ENCODE results near the gene PGA5. TPM values are rescaled to one million over a fixed set of nuclear protein-coding genes. Genes with fewer than 3 reads are reported as not detected.
"Not testable (repeated sequence)": the region's sequence is repeated elsewhere in the genome, so short reads cannot be mapped to it uniquely, and the experiment has no call there.

PGA5 gene
- total RNA-seq, 1 experiment from 2014 or later: not detected

GRCh38 chr11:61252332-61252731, 11.4 kb downstream of the PGA5 start:
- DNase-seq; H3K9me3 Mint-ChIP-seq (ENCODE audit: unreplicated experiment); H3K4me3 Mint-ChIP-seq (ENCODE audit: unreplicated experiment); H3K27me3 Mint-ChIP-seq (ENCODE audit: insufficient read depth, unreplicated experiment); BruUV-seq (replicated peaks); CTCF ChIA-PET; H3K4me1 Mint-ChIP-seq (ENCODE audit: low read depth, unreplicated experiment); H3K27me3 ChIP-seq (replicated peaks; ENCODE audit: control insufficient read depth, insufficient read depth, low read length); H3K36me3 Mint-ChIP-seq (ENCODE audit: insufficient read depth, unreplicated experiment); H3K4me3 ChIP-seq (ENCODE audit: low read depth, low read length); H3K4me1 ChIP-seq; H3K36me3 ChIP-seq (ENCODE audit: control insufficient read depth, insufficient read depth, low read length); intact Hi-C loops (cut with micrococcal nuclease; ENCODE audit: unreplicated experiment); H3K9me3 ChIP-seq; H3K27ac Mint-ChIP-seq (ENCODE audit: unreplicated experiment): not testable (repeated sequence)
- POLR2A ChIA-PET: interaction anchor here (0.6 kb wide), 1 partner anchor 109 kb away, joined by 5 read pairs; the partner anchor contains the start of gene CYB561A3

- H3K4me3 ChIP-seq (ENCODE audit: low read depth, low read length): no peak overlapping the region
- peak; percentile 92 to 96 for TF ChIP-seq CTCF (IDR thresholded peaks at IDR 0.05; ENCODE audit: insufficient read depth in 1 of 2, low read depth in 1 of 2, low read length in 1 of 2, severe bottlenecking in 1 of 2, unreplicated experiment in 1 of 2)
- intact Hi-C loops (cut with micrococcal nuclease; ENCODE audit: unreplicated experiment): loop anchor here (1.0 kb wide), 3 partner anchors 40 to 131 kb away; no protein-coding TSS in a partner anchor
- CTCF ChIA-PET: interaction anchor here (1.5 to 1.7 kb wide), 2 partner anchors 40 to 131 kb away, joined by 4 to 8 read pairs; partner anchors contain the start of gene VWCE
- no peaks in the 10 kb centered on the region for H3K9me3 ChIP-seq
- DNase-seq: peak; percentile 69 to 78
- no peaks in the 10 kb centered on the region for H3K36me3 Mint-ChIP-seq (ENCODE audit: insufficient read depth, unreplicated experiment)
- POLR2A ChIA-PET: no interaction called here
- no peaks in the 10 kb centered on the region for H3K27me3 ChIP-seq (replicated peaks; ENCODE audit: control insufficient read depth, insufficient read depth, low read length)
- no peak overlapping the region for H3K27ac Mint-ChIP-seq (ENCODE audit: unreplicated experiment)
- no peak overlapping the region for H3K4me3 Mint-ChIP-seq (ENCODE audit: unreplicated experiment)
- H3K4me1 ChIP-seq: no peaks in the 10 kb centered on the region
- no TSS peak for BruUV-seq (replicated peaks)
- no peaks in the 10 kb centered on the region; the same call in 1 of the 2 replicates for H3K36me3 ChIP-seq (ENCODE audit: control insufficient read depth, insufficient read depth, low read length)
- H3K27me3 Mint-ChIP-seq (ENCODE audit: insufficient read depth, unreplicated experiment): no peaks in the 10 kb centered on the region
- no peaks in the 10 kb centered on the region for H3K9me3 Mint-ChIP-seq (ENCODE audit: unreplicated experiment)
- H3K4me1 Mint-ChIP-seq (ENCODE audit: low read depth, unreplicated experiment): no peaks in the 10 kb centered on the region
These were observed 13.5 kb downstream of the PGA5 start for GRCh38 chr11:61254403-61255025.

DNA sequence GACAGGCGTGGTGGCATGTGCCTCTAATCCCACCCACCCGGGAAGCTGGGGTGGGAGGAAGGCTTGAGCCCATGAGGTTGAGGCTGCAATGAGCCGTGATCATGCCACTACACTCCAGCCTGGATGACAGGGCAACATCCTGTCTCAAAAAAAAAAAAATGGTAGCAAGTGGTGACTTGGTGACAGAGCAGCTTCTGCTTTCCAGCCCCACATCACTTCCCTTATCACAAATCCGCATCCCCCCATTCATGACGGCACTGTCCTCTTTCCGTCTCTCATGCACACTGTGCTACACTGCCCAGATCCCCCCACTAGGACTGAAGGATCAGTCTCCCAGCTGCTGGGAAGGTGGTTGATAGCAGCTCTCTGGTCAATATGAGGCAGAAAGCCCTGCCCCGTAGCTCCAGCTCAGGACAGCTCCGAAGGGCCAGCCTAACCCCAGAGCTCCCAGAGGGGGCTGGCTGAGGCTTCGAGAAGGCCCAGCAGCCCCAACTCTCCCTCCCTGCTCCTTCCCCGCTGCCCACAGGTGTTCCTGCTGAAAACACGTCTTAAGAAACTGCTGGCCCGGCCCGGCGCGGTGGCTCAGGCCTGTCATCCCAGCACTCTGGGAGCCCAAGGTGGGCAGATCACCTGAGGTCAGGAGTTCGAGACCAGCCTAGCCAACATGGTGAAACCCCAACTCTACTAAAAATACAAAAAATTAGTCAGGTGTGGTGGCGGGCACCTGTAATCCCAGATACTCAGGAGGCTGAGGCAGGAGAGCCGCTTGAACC, 15.9 kb downstream of the PGA5 start:
- Mint-ChIP-seq H3K4me1 (ENCODE audit: low read depth, unreplicated experiment) (no peaks in the 10 kb centered on the region), H3K4me3 (ENCODE audit: unreplicated experiment) (no peak overlapping the region), H3K27ac (ENCODE audit: unreplicated experiment) (no peak overlapping the region), H3K27me3 (ENCODE audit: insufficient read depth, unreplicated experiment) (no peaks in the 10 kb centered on the region), H3K9me3 (ENCODE audit: unreplicated experiment) (no peaks in the 10 kb centered on the region), H3K36me3 (ENCODE audit: insufficient read depth, unreplicated experiment) (no peaks in the 10 kb centered on the region)
- H3K4me3 ChIP-seq (ENCODE audit: low read depth, low read length): no peak overlapping the region
- no peak for DNase-seq
- intact Hi-C loops (cut with micrococcal nuclease; ENCODE audit: unreplicated experiment): no loop called here
- no peaks in the 10 kb centered on the region for H3K4me1 ChIP-seq
- no peak for TF ChIP-seq CTCF (IDR thresholded peaks at IDR 0.05; ENCODE audit: insufficient read depth in 1 of 2, low read depth in 1 of 2, low read length in 1 of 2, severe bottlenecking in 1 of 2, unreplicated experiment in 1 of 2)
- no TSS peak for BruUV-seq (replicated peaks)
- CTCF ChIA-PET: no interaction called here
- peaks cover 2% of the 10 kb centered on the region for H3K36me3 ChIP-seq (ENCODE audit: control insufficient read depth, insufficient read depth, low read length)
- POLR2A ChIA-PET: no interaction called here
- H3K27me3 ChIP-seq (replicated peaks; ENCODE audit: control insufficient read depth, insufficient read depth, low read length): no peaks in the 10 kb centered on the region
- H3K9me3 ChIP-seq: no peaks in the 10 kb centered on the region
